Fibroblast of lung (primary cell): ENCODE measurements around the gene CFD.

Source experiments
- EZH2 ChIP-seq: IDR thresholded peaks from 2 replicates; pipeline ENCODE4 v1.5.1; 2012; ENCODE audit warnings: low read length, control low read depth, mild to moderate bottlenecking; ENCODE audit errors: missing control alignments
- TF ChIP-seq, protein P1 (sequence below), 2 donors: IDR thresholded peaks in 1 of 2; conservative IDR thresholded peaks in 1 of 2; 1 replicate in 1 of 2; 2 replicates in 1 of 2; pipeline ENCODE4 v1.5.1; 2011 to 2012; ENCODE audit warnings: low read length in 2 of 2, control low read depth in 1 of 2, inconsistent platforms in 1 of 2, low read depth in 1 of 2, mild to moderate bottlenecking in 1 of 2

GRCh38 chr19:879711-880438, 20.4 kb downstream of the CFD start:
- TF ChIP-seq, protein P1, sequence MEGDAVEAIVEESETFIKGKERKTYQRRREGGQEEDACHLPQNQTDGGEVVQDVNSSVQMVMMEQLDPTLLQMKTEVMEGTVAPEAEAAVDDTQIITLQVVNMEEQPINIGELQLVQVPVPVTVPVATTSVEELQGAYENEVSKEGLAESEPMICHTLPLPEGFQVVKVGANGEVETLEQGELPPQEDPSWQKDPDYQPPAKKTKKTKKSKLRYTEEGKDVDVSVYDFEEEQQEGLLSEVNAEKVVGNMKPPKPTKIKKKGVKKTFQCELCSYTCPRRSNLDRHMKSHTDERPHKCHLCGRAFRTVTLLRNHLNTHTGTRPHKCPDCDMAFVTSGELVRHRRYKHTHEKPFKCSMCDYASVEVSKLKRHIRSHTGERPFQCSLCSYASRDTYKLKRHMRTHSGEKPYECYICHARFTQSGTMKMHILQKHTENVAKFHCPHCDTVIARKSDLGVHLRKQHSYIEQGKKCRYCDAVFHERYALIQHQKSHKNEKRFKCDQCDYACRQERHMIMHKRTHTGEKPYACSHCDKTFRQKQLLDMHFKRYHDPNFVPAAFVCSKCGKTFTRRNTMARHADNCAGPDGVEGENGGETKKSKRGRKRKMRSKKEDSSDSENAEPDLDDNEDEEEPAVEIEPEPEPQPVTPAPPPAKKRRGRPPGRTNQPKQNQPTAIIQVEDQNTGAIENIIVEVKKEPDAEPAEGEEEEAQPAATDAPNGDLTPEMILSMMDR (conservative IDR thresholded peaks at IDR 0.05 in 1 of 2, IDR thresholded peaks at IDR 0.05 in 1 of 2; ENCODE audit: low read depth in 1 of 2, low read length in 2 of 2) = no peak
- no peak for TF ChIP-seq EZH2
